ENCODE results near the gene WLS.
"Not testable (repeated sequence)": the region's sequence is repeated elsewhere in the genome, so short reads cannot be mapped to it uniquely, and the experiment has no call there.

Gene WLS

DNA sequence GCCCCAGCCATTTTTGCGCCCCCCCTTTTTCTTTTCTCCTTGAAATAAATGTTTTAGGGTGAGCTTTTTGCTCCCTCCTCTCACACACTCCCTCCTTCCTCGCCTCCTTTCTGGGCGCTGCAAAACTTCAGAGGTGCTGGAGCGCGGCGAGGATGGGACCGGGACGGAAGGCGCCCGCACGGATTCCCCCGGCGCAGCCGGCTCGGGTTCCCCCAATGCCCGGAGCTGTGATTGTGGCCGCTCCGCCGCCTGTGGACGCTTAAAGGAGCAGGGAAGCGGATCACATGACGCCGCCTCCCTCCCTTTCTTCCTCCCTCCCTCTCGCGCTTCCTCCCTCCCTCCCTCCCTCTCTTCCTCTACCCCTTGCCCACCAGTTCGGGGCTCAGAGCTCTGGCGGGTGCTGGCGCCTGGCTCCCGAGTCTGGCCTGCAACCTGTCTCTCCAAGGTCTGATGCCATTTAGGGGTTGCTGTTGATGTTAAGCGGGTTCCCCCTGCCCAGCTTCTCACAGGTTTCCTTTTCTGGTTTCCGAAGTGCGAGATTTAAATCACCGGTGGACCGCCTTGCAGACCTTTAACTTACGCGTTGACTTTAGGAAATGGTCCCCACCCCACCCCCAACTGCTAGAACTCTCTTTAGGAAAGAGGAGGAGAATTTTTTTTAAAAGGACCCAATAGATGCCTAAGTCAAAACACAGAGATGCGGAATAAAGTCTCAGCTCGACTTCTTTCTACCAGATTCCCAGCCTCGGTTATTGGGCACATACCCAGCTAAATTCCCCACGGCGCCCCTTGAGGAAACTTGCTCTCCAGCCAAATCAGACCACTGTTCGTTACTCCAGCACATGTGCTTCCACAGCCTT is at the start of gene WLS:
Gene WLS (minus strand): TSS at position 235 of the 860 bp plus-strand sequence. CDS start 224 bp downstream, at position 11.
- FAIRE-seq: no peak

DNA sequence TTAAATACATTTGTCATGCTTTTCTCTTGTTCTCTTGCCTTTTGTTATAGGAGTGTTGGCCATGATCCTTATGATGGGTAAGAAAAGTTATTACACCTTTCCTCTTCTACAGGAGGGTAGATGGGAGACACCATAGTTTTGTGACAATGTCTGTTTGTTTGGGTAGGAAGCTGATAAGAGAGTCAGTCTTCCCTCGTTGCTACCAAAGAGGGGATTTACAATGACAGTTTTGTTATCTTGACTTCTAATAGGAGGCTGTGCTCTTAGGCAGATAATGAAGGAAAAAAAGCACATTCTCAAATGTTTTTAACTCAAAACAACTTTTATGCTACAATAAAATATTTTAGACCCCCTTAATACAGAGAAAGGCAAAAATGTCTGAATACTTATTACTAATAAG is 48.0 kb upstream of the WLS start:
- no peak for FAIRE-seq

GRCh38 chr1:68279846-68280245 is 47.5 kb upstream of the WLS start:
- FAIRE-seq: no peak

- FAIRE-seq: no peak
These were observed 45.9 kb upstream of the WLS start for GRCh38 chr1:68278221-68278620.

GRCh38 chr1:68276448-68276847 is 44.1 kb upstream of the WLS start:
- FAIRE-seq: no peak

- no peak for FAIRE-seq
These were observed 41.2 kb upstream of the WLS start for GRCh38 chr1:68273530-68273929.

GRCh38 chr1:68271596-68271995 is 39.3 kb upstream of the WLS start:
- no peak for FAIRE-seq

GRCh38 chr1:68270951-68271350 is 38.6 kb upstream of the WLS start:
- no peak for FAIRE-seq

- no peak for FAIRE-seq
These were observed 37.5 kb upstream of the WLS start for GRCh38 chr1:68269637-68270430.

DNA sequence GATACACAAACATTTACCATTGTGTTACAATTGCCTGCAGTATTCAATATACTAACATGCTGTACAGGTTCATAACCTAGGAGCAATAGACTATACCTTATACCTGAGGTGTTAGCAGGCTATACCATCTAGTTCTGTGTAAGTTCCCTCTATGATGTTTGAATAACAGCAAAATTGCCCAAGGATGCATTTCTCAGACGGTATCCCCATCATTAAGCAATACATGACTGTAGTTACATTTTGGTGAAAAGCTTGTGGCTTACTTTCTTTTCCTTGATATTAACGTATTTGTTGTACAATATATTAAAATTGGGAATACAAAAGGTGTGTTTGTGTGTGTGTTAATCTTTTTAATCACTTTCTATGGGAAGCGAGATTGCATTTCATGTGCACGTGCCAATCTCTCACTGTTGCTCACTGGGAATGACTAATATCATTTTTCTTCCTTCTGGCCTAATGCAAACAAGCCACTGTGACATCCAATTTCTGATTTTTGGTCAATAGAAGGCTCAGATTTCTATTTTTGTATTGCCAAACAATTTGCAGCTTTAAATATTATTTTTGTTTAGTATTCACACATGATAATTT is 36.7 kb upstream of the WLS start:
- FAIRE-seq: no peak

DNA sequence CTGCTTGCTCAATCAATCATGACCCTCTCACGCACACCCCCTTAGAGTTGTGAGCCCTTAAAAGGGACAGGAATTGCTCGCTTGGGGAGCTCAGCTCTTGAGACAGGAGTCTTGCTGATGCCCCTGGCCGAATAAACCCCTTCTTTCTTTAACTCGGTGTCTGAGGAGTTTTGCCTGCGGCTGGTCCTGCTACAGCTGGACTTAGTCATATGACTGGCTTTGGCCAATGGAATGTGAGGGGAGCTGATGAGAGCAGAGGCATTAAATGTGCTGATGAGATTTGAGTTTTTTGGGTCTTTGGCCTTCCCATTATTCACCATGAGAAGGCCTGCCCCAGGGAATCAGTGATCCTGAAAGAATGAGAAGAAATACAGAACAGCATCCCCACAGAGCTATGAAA is 24.5 kb upstream of the WLS start:
- not testable (repeated sequence) for FAIRE-seq

- no peak for FAIRE-seq
These were observed 23.0 kb upstream of the WLS start for GRCh38 chr1:68255301-68255700.

DNA sequence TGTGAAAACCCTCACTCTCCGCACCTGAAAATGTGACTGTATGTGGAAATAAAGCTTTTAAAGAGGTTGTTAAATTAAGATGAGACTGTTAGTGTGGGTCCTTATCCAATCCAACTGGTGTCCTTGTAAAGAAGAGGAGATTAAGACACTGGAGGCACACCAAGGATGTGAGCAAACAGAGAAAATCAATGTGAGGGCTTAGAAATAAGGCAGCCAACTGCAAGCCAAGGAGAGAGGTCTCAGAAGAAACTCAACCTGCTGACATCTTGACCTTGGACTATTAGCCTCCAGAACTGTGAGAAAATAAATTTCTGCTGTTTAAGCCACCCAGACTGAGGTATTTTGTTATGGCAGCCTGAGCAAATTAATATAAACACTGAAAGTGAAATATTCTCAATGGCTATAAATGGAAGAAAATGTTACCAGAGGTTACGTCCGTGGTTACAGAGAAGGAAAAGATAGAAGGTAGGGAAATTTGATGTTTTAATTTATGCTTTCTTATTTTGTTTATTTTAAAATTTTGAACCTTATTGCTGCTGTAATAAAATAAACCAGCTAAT is 22.4 kb upstream of the WLS start:
- no peak for FAIRE-seq

DNA sequence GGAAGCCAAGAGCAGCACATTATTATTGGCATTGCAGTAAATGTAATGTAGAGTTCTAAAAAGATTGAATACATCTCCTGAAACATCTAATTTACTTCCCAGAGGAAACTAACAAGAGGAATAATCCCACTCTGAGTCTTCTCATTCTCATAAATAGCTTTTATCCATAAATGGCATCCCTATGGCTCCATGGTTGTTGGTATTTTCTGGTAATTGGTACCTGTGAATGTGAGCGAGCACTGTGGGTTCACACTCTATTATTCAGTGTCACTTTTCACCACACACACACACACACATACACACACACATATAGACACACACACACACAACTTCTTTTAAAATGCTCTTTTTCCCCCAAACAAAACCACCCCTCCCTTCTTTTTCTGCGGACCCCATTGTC is 4.7 kb upstream of the WLS start:
- FAIRE-seq: no peak

GRCh38 chr1:68234094-68234493 is 1.8 kb upstream of the WLS start:
- FAIRE-seq: no peak

GRCh38 chr1:68233202-68233601 is 879 bp upstream of the WLS start:
- FAIRE-seq: no peak

DNA sequence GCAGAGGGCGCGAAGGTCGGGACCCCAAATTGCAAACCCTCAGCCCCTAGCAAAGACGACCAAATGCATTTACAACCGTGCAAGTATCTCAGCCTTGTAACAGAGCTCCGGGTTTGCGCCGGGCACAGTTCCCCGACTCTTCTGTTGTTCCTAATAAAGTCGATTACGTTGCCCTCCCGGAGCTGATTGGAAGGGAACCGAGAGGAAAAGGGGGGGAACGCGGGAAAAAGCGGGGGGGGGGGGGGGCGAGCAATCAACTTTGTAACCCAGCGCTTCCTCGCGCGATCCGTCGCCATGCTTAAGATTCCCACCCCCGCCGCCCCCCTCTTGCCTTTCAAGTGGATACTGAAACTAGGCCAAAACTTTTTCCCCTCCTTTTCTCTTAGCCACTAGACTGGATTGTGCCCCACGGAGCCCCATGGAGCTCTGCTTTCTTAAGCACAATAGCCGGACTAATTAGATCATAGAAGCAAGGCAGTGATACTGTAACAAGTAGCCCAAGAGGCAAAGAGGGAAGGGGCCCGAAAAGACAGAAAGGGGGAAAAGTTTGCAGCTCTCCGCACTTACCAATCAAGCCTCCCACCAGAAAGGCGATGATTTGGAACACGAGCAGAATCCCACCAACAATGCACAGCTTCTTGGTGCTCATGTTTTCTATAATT is 565 bp downstream of the WLS start:
- FAIRE-seq: no peak

DNA sequence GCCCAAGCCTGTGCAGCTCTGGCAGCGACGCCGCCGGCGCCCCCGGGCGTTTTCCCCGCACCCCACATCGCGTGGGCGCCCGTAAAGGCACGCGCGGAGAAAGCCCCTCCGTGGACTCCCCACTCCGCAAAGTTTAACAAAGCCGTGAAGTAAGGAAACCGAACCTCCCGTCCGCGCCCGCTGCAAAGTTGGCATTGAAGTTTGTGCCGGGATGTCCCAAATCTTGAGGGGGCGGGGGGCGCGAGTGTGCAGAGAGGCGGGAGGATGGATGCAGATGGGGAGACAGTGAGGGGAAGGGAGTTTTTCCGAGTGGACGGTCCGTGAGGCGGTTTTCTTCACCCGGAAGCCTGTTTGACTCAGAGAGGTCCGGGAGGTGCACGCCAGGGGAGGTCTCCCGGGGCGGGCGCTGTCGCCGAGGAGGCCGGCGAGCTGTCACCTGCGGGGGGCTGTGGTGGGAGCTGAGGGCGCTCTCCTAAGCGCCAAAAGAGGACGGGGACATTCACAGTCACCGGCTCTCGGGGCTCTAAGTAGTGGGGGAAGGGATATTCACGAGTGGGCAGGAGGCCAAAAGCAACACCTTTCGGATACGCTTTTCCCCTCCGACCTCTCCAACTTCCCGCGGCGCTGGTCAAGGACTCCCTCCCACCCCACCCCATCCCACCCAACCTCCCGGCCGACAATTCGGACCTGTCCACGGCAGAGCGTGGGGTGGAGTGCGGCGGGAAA is 1.3 kb downstream of the WLS start:
- no peak for FAIRE-seq

- no peak for FAIRE-seq
These were observed 1.9 kb downstream of the WLS start for GRCh38 chr1:68230484-68230802.

DNA sequence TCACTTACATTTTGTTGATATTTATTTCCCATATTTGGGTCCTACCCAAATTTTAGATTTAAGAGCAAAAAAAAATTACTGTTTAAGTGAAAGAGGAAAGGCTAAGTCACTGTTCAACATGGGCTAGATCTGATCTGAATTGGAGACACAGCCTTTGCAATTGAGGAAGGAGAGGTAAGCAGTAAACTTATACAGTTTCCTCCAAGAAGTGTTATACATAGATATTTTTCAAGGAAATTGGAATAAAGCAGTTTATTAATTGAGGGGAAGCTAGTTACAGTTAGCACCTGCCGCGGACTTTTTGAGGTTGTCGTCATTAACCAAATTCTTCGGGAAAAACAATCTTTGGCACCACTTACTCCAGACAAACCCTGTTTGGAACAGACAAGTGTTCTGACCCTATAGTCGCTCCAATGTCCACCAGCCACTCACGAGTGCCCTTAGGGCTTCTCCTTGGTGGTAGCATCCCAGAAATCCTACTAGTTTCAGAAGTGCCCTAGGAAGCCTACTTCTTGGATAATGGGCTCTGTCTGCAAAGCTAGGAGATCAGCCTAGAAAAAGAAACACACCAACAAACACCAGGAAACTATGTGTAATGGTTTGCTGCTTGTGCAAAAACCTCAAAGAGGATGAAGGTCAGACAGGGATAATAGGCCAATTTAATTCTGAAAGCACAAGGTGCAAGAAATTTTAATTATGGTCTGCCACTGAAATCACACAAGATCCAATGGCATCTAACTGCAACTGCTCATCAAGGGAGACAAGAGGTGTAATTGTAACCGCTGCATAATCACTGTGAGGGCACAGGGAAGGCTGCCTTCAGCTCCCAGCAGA is 2.5 kb downstream of the WLS start:
- FAIRE-seq: no peak

GRCh38 chr1:68228851-68229250 is 3.5 kb downstream of the WLS start:
- no peak for FAIRE-seq
